Bone marrow (tissue), 2 donors: ENCODE data around the gene ZNF431.
"Not testable (repeated sequence)": the region's sequence is repeated elsewhere in the genome, so short reads cannot be mapped to it uniquely, and the experiment has no call there.

Source experiments
- DNase-seq, 2 donors: peaks; one replicate each; lab custom pipeline; 2025; lab: John Stamatoyannopoulos, UW

ZNF431 gene

DNA sequence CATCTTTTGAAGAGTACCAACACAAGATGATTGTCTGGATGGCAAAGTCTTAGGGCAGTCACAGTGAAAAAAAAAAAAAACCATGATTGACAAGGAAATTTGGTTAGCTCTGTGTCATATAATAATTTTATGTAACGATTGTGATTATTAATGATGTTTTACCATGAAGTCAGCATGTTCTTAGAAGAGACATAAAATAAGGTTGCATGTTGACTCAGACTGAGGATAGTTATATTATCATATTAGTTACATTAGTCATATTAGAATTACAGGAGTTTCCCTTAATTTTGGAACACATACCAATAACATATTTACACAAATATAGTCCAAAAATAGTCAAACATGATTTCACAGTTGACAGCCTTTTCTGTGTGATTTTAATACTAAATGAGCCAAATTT, 5.7 kb downstream of the ZNF431 start:
- DNase-seq = no peak

DNA sequence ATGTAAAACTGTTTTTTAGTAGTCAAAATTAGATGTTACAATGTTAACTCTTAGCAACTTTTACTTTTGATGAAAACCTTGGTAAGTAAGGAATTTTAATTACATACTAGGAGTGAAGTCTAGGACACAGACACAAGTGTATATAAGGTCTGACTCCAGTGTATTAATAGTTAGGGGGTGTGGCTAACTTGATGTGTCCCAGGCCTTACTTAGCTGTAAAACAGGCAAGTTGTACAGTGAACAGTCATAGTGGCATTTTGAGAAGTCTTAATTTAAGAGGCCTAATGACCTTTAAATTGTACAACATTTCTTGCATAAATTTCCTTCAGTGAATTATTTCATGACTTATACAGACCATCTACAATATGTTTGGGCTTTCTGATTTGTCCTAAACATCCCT, 6.8 kb downstream of the ZNF431 start:
- DNase-seq = no peak

DNA sequence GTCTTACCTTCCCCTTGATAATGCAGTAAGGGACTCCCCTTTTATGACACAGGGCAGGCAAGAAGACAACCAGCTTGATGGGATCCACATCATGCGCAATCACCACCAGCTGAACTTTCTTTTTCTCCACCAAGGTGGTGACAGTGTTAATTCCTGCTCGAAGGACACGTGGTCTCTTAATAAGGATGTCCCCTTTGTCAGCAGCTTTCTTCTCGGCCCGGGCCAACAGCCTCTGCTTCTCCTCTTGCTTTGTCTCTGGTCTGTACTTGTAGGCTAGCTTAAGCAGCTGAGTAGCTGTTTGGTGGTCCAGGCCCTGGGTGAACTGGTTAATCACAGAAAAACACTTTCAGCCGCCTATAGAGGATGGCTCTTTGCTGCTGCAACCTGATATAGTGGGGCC, 8.0 kb downstream of the ZNF431 start:
- DNase-seq = no peak

- no peak for DNase-seq
Measured at GRCh38 chr19:21151460-21151859, 9.6 kb downstream of the ZNF431 start.

GRCh38 chr19:21158523-21159135, 16.8 kb downstream of the ZNF431 start:
- no peak for DNase-seq

DNA sequence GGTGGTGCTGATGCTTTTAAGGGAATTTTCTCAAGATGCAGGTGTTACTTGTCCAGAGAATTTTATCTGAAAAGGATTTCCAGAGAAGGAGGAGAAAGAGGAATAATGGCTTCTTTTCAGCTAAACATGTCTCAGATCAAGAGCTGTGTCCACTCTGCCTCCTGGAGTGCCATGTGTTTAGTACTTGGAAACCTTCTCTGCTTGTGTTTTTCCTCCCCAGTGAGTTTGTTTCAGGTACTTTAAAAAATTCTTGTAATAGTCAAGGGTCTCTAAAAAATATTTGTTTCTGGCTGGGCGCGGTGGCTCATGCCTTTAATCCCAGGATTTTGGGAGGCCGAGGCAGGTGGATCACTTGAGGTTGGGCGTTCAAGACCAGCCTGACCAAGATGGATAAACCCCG, 22.7 kb downstream of the ZNF431 start:
- no peak for DNase-seq

DNA sequence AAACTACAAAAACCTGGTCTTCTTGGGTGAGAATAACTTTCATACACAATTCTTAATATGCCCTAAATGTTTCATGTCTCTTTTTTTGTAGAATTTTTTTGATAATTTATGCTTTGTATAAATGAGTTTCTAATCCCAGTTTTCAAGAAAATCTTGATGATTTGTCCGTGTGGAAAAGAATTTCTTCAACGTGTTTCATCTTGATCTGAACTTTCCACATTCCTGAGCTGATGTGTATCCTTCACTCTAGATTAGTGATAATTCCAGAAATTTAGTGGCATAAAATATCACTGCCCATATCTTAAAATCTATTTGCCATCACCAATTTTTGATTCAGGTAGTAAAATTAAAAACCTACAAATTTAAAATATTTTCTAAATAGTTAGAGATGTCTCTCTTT, 24.6 kb downstream of the ZNF431 start:
- DNase-seq = no peak

GRCh38 chr19:21197590-21198295, 55.9 kb downstream of the ZNF431 start:
- no peak for DNase-seq

GRCh38 chr19:21202865-21203494, 61.1 kb downstream of the ZNF431 start:
- peak in 1 of 2 donors; percentile 62 for DNase-seq

GRCh38 chr19:21210037-21210621, 68.3 kb downstream of the ZNF431 start:
- DNase-seq = no peak

GRCh38 chr19:21221693-21222092, 79.9 kb downstream of the ZNF431 start:
- no peak for DNase-seq

- not testable (repeated sequence) for DNase-seq
Measured at GRCh38 chr19:21229938-21230337, 88.1 kb downstream of the ZNF431 start.

- DNase-seq = no peak
Measured at GRCh38 chr19:21233691-21234090, 91.9 kb downstream of the ZNF431 start.

GRCh38 chr19:21236751-21237150, 94.9 kb downstream of the ZNF431 start:
- DNase-seq = not testable (repeated sequence)

- no peak for DNase-seq
Measured at GRCh38 chr19:21238670-21239069, 96.8 kb downstream of the ZNF431 start.
